Measurements from ENCODE around the gene DNAAF5.
A peak's percentile ranks its signal among the peaks of the same experiment; 100 is the strongest.

Gene DNAAF5

DNA sequence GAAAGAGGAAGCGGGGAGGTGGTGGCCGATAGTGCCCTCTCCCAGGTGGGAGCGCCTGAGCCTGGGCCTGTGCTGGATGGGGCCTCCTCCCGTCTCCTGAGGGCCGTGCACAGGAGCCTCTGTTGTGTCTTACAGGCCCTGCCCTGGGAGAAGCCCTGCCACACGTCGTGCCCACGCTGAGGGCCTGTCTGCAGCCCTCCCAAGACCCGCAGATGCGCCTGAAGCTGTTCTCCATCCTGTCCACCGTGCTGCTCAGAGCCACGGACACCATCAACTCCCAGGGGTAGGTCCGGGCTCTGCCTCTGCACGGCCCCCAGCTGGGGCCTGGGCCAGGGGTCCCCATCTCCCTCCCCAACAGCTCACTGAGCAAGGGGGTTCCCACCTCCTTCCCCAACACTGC, 43.8 kb downstream of the DNAAF5 start:
- H2AFZ ChIP-seq (ENCODE audit: low read depth, low read length): no peak overlapping the region

GRCh38 chr7:770741-771166, 44.3 kb downstream of the DNAAF5 start:
- Histone ChIP-seq H3K4me1 (ENCODE audit: control insufficient read depth, insufficient read depth, low read depth, low read length) (peaks cover 61% of the 10 kb centered on the region), H4K91ac (ENCODE audit: low read length) (no peak overlapping the region), H3K4me3 (ENCODE audit: insufficient read depth in 1 of 2, low read depth in 1 of 2, low read length in 2 of 2) (no peak overlapping the region), H2BK15ac (ENCODE audit: low read depth, poor library complexity, severe bottlenecking) (no peak overlapping the region), H3K9me3 (ENCODE audit: control insufficient read depth, low read length) (no peaks in the 10 kb centered on the region), H2AK5ac (ENCODE audit: low read length, severe bottlenecking) (no peak overlapping the region), H3K23ac (ENCODE audit: low read length in 2 of 2) (no peak overlapping the region), H3K18ac (ENCODE audit: low read depth in 1 of 2, low read length in 2 of 2) (no peak overlapping the region), H3K14ac (ENCODE audit: low read length in 2 of 2) (no peak overlapping the region), H2BK12ac (ENCODE audit: low read length in 2 of 2) (no peak overlapping the region), H3K4me2 (ENCODE audit: low read length, poor library complexity, severe bottlenecking) (peak overlapping the region; percentile 73), H3K4ac (ENCODE audit: low read depth in 1 of 2, low read length in 2 of 2) (no peak overlapping the region), H4K8ac (ENCODE audit: low read length) (no peak overlapping the region), H3K36me3 (ENCODE audit: control insufficient read depth in 1 of 2, insufficient read depth in 2 of 2, low read depth in 1 of 2, low read length in 2 of 2) (peaks cover 33 to 54% of the 10 kb centered on the region in 2 experiments), H2AFZ (ENCODE audit: low read depth, low read length) (no peak overlapping the region), H3K79me1 (replicated peaks; ENCODE audit: low read length, poor library complexity, severe bottlenecking) (peaks cover 23% of the 10 kb centered on the region), H3K9ac (ENCODE audit: low read length) (peak overlapping the region; percentile 37), H2BK120ac (ENCODE audit: low read depth, low read length) (no peak overlapping the region), H3K27me3 (ENCODE audit: control insufficient read depth in 1 of 2, insufficient read depth in 1 of 2, low read length in 2 of 2) (no peaks in the 10 kb centered on the region), H3K27ac (ENCODE audit: low read length, poor library complexity, severe bottlenecking) (peak overlapping the region; percentile 98), H2BK5ac (ENCODE audit: low read depth, low read length, poor library complexity, severe bottlenecking) (peak overlapping the region; percentile 67)
- peak; percentile 9 for DNase-seq
- WGBS: 61% methylated on average over 7 of the region's 7 CpGs

More for the DNA sequence above, 43.8 kb downstream of the DNAAF5 start:
- H4K8ac ChIP-seq (ENCODE audit: low read length): no peak overlapping the region
- H2BK5ac ChIP-seq (ENCODE audit: low read depth, low read length, poor library complexity, severe bottlenecking): no peak overlapping the region
- no peak overlapping the region for H3K14ac ChIP-seq (ENCODE audit: low read length in 2 of 2)
- H3K4ac ChIP-seq (ENCODE audit: low read depth in 1 of 2, low read length in 2 of 2): no peak overlapping the region
- H3K4me2 ChIP-seq (ENCODE audit: low read length, poor library complexity, severe bottlenecking): no peak overlapping the region
- no peak overlapping the region for H2BK15ac ChIP-seq (ENCODE audit: low read depth, poor library complexity, severe bottlenecking)
- no peak for DNase-seq
- no peak overlapping the region for H2BK120ac ChIP-seq (ENCODE audit: low read depth, low read length)
- H4K91ac ChIP-seq (ENCODE audit: low read length): no peak overlapping the region
- H3K27ac ChIP-seq (ENCODE audit: low read length, poor library complexity, severe bottlenecking): peak overlapping the region; percentile 71
- H3K23ac ChIP-seq (ENCODE audit: low read length in 2 of 2): no peak overlapping the region
- H2AK5ac ChIP-seq (ENCODE audit: low read length, severe bottlenecking): peak overlapping the region; percentile 28
- no peak overlapping the region for H2BK12ac ChIP-seq (ENCODE audit: low read length in 2 of 2)
- H3K9ac ChIP-seq (ENCODE audit: low read length): no peak overlapping the region
- H3K27me3 ChIP-seq (ENCODE audit: control insufficient read depth in 1 of 2, insufficient read depth in 1 of 2, low read length in 2 of 2): no peaks in the 10 kb centered on the region
- H3K9me3 ChIP-seq (ENCODE audit: control insufficient read depth, low read length): no peaks in the 10 kb centered on the region
- H3K18ac ChIP-seq (ENCODE audit: low read depth in 1 of 2, low read length in 2 of 2): no peak overlapping the region
- H3K79me1 ChIP-seq (replicated peaks; ENCODE audit: low read length, poor library complexity, severe bottlenecking): peaks cover 24% of the 10 kb centered on the region
- H3K4me1 ChIP-seq (ENCODE audit: control insufficient read depth, insufficient read depth, low read depth, low read length): peaks cover 61% of the 10 kb centered on the region
- H3K4me3 ChIP-seq (ENCODE audit: insufficient read depth in 1 of 2, low read depth in 1 of 2, low read length in 2 of 2): no peak overlapping the region
- WGBS: 95% methylated on average over 14 of the region's 14 CpGs
- H3K36me3 ChIP-seq (ENCODE audit: control insufficient read depth in 1 of 2, insufficient read depth in 2 of 2, low read depth in 1 of 2, low read length in 2 of 2): peaks cover 33 to 58% of the 10 kb centered on the region in 2 experiments

- H3K36me3 ChIP-seq (ENCODE audit: control insufficient read depth in 1 of 2, insufficient read depth in 2 of 2, low read depth in 1 of 2, low read length in 2 of 2): peaks cover 29 to 53% of the 10 kb centered on the region in 2 experiments
- peak overlapping the region; percentile 7 for H2AFZ ChIP-seq (ENCODE audit: low read depth, low read length)
- H2AK5ac ChIP-seq (ENCODE audit: low read length, severe bottlenecking): peak overlapping the region; percentile 68
- H3K14ac ChIP-seq (ENCODE audit: low read length in 2 of 2): peak overlapping the region in 1 of 2 experiments; percentile 7
- H3K4ac ChIP-seq (ENCODE audit: low read depth in 1 of 2, low read length in 2 of 2): no peak overlapping the region
- H4K91ac ChIP-seq (ENCODE audit: low read length): no peak overlapping the region
- 46% methylated on average over 24 of the region's 24 CpGs for WGBS
- peak overlapping the region; percentile 37 for H3K9ac ChIP-seq (ENCODE audit: low read length)
- H2BK15ac ChIP-seq (ENCODE audit: low read depth, poor library complexity, severe bottlenecking): no peak overlapping the region
- H3K27me3 ChIP-seq (ENCODE audit: control insufficient read depth in 1 of 2, insufficient read depth in 1 of 2, low read length in 2 of 2): no peaks in the 10 kb centered on the region
- no peak overlapping the region for H2BK120ac ChIP-seq (ENCODE audit: low read depth, low read length)
- H3K4me1 ChIP-seq (ENCODE audit: control insufficient read depth, insufficient read depth, low read depth, low read length): peaks cover 62% of the 10 kb centered on the region
- peaks cover 23% of the 10 kb centered on the region for H3K79me1 ChIP-seq (replicated peaks; ENCODE audit: low read length, poor library complexity, severe bottlenecking)
- H4K8ac ChIP-seq (ENCODE audit: low read length): peak overlapping the region; percentile 51
- H3K9me3 ChIP-seq (ENCODE audit: control insufficient read depth, low read length): no peaks in the 10 kb centered on the region
- peak overlapping the region; percentile 73 for H3K4me2 ChIP-seq (ENCODE audit: low read length, poor library complexity, severe bottlenecking)
- peak overlapping the region; percentile 98 for H3K27ac ChIP-seq (ENCODE audit: low read length, poor library complexity, severe bottlenecking)
- peak overlapping the region; percentile 67 for H2BK5ac ChIP-seq (ENCODE audit: low read depth, low read length, poor library complexity, severe bottlenecking)
- no peak overlapping the region for H2BK12ac ChIP-seq (ENCODE audit: low read length in 2 of 2)
- DNase-seq: peak; percentile 59
- no peak overlapping the region for H3K23ac ChIP-seq (ENCODE audit: low read length in 2 of 2)
- H3K18ac ChIP-seq (ENCODE audit: low read depth in 1 of 2, low read length in 2 of 2): no peak overlapping the region
- H3K4me3 ChIP-seq (ENCODE audit: insufficient read depth in 1 of 2, low read depth in 1 of 2, low read length in 2 of 2): no peak overlapping the region
Observed at GRCh38 chr7:771234-772004, 44.9 kb downstream of the DNAAF5 start.

GRCh38 chr7:772005-772294, 45.5 kb downstream of the DNAAF5 start:
- Histone ChIP-seq H4K91ac (ENCODE audit: low read length) (no peak overlapping the region), H2AK5ac (ENCODE audit: low read length, severe bottlenecking) (peak overlapping the region; percentile 46), H3K9me3 (ENCODE audit: control insufficient read depth, low read length) (no peaks in the 10 kb centered on the region), H3K27me3 (ENCODE audit: control insufficient read depth in 1 of 2, insufficient read depth in 1 of 2, low read length in 2 of 2) (no peaks in the 10 kb centered on the region), H3K4ac (ENCODE audit: low read depth in 1 of 2, low read length in 2 of 2) (no peak overlapping the region), H3K4me3 (ENCODE audit: insufficient read depth in 1 of 2, low read depth in 1 of 2, low read length in 2 of 2) (no peak overlapping the region), H2AFZ (ENCODE audit: low read depth, low read length) (no peak overlapping the region), H3K4me2 (ENCODE audit: low read length, poor library complexity, severe bottlenecking) (no peak overlapping the region), H3K4me1 (ENCODE audit: control insufficient read depth, insufficient read depth, low read depth, low read length) (peaks cover 67% of the 10 kb centered on the region), H2BK15ac (ENCODE audit: low read depth, poor library complexity, severe bottlenecking) (no peak overlapping the region), H3K18ac (ENCODE audit: low read depth in 1 of 2, low read length in 2 of 2) (no peak overlapping the region), H2BK5ac (ENCODE audit: low read depth, low read length, poor library complexity, severe bottlenecking) (peak overlapping the region; percentile 5), H3K79me1 (replicated peaks; ENCODE audit: low read length, poor library complexity, severe bottlenecking) (peaks cover 26% of the 10 kb centered on the region), H3K14ac (ENCODE audit: low read length in 2 of 2) (no peak overlapping the region), H3K27ac (ENCODE audit: low read length, poor library complexity, severe bottlenecking) (peak overlapping the region; percentile 98), H3K23ac (ENCODE audit: low read length in 2 of 2) (no peak overlapping the region), H4K8ac (ENCODE audit: low read length) (no peak overlapping the region), H3K9ac (ENCODE audit: low read length) (no peak overlapping the region), H2BK120ac (ENCODE audit: low read depth, low read length) (no peak overlapping the region), H2BK12ac (ENCODE audit: low read length in 2 of 2) (no peak overlapping the region), H3K36me3 (ENCODE audit: control insufficient read depth in 1 of 2, insufficient read depth in 2 of 2, low read depth in 1 of 2, low read length in 2 of 2) (peaks cover 32 to 54% of the 10 kb centered on the region in 2 experiments)
- 94% methylated on average over 11 of the region's 11 CpGs for WGBS
- no peak for DNase-seq

Measured in mesenchymal stem cell (in vitro differentiated cells and primary cell).